Renal pelvis (tissue), 4 donors: ENCODE data around the gene AKNAD1. TPM values are rescaled to one million over a fixed set of nuclear protein-coding genes. Genes with fewer than 3 reads are reported as not detected.

Source experiments
- DNase-seq: peaks from one replicate; pipeline ENCODE4 v3.0.0-alpha.2; 2013
- polyA plus RNA-seq, 3 donors: library from polyadenylated mRNA; unstranded; fragments of 120-200 nt; gene quantifications; one replicate each; pipeline ENCODE4 v1.2.1, GENCODE V29; 2013; ENCODE audit not compliant: insufficient read length in 3 of 3

AKNAD1 gene
- polyA plus RNA-seq, 3 donors: not detected

DNA sequence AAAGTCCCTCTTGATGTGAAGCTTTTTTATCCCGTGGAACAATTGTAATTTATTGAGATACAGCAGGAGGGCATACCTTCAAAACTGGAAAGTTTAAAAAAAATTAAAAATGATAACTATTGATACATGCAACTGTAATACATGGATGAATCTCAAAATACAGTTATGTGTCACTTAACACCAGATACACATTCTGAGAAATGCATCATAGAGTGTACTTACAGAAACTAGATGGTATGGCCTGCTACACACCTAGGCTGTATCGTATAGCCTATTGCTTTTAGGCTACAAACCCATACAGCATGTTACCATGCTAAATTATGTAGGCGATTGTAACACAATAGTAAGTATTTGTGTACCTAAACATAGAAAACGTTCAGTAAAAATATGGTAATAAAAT is 7.1 kb upstream of the AKNAD1 start:
- DNase-seq: no peak

DNA sequence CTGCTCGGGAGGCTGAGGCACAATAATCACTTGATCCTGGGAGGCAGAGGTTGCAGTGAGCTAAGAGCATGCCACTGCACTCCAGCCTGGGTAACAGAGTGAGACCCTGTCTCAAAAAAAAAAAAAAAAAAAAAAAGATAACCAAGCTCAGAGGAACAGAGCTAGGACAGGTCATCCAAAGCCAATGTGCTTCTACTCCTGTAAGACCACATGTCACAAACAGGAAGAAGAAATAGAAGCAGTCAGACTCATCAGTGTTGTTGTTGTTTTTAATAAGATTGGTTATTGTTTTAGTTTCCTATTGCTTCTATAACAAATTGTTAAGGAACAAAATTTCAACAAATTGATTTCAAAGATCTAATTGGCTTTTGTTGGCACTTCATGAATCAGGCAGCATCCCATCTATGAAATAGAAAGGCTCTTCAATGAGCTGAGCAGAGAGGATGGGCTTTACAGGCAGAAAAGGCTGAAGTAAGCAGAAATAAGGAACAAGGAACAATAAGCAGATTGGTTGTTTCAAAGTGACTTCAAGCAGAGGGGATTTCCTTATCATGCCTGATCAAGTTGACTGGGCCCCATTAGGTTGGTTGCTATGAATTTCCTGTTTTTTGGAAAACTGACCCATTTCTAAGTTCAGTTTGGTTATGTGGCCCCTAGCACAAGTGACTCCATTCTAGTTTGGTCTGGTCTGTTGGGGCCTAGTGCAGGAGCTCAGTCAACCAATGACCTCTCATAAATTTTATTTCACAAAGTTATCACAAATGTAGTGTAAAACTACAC is 6.0 kb upstream of the AKNAD1 start:
- DNase-seq: no peak

DNA sequence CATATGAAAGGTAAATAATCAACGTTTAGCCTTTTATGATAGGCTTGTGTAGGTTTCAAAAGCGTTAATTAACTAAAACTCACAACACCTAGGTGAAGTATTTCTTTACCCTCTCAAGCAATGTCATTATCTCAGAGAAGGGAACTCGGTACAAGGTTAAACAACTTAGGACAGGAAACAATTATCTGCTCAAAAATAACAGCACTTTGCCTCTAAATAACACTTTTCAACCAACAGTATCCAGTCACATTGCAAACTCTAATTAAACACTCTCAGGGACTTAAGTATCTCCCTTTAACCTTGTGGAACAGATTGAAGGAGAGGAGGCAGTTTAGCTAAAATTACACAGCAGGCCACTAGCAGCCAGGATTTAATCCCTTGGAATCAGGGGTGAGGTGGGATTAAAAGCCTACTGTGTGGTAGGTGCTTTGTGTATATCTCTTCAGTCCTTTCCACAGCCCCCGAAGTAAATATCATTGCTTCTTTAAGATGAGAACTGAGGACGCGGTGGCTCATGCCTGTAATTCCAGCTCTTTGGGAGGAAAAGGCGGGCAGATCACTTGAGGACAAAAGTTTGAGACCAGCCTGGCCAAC is 5.2 kb upstream of the AKNAD1 start:
- no peak for DNase-seq

DNA sequence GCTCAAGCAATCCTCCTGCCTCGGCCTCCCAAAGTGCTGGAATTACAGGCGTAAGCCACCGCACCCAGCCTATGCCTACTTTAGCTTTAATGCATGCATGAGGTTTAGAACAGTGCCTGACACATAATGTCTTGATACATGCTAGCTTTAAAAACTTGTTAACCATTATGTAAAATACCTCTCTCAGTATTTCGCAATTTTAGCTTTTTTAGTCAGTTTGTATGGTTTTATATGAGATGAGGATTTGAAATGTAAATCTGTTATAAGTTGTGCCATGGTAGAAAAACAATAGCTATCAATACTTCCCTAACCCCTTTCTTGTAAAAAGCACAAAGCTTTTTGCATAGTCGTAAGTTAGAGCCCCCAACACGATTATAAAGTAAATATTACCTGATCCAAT is 4.7 kb upstream of the AKNAD1 start:
- DNase-seq: no peak

DNA sequence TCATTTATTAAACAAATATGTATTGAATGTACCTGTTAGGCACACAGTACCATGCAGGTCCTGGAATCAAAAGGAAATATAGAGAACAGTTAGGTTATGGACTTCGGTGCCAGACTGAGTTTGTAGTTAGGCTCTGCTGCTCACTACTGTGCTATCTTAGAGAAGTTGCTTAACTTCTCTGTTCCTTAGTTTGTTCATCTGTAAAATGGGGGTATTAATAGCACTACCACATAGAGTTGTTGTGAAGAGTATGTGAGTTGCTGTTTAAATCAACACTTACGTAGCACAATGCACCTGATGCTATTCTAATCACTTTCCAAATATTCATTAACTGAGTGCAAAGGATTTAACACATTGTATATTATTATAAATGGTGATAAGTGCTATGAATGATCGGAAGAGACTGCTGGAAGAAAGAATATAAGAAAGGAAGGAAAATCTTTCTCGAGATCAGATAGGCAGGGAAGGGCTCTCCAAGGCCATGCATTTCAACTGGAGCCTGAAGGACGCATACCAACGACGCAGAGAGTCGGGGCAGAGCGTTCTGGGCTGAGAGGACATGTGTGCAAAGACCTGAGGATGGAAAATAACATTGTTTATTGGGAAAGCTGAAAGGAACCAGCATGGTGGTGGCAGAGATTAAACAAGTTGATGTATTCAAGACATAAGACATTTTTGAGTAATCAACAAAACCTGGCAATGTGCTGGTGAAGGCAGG is 3.5 kb upstream of the AKNAD1 start:
- DNase-seq: no peak

DNA sequence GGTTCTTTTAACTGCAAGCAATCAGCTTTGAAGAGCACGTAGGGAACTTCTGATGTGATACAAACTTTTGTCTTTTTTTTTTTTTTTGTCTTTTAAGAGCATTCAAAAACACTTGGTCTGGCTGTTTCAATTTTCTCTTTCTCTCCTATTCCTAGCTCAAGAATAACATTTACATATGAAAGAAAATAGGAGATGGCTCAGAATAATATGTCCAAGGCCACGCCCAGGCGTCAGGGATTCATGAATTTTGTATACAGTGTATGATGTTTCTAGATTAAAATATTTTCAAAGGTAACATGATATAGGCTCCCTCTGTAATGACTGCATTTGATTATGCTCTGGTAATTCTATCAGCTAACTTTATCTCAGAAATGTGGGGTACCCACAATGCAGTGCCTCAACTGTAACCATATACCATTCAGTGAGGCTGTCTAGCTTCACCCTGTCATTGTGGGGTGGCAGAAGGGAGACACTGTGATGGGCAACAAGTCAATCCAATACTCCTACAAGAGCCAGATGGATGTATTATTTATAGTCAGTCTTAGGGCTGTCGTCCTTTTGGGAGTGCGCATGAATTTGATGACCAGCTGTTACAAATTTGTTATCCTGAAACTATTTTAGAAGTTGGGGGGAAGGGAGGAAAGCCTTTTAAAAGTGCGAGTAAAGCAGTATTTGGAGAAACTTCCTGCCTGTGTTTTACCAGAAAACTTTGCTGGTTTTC is 1.5 kb upstream of the AKNAD1 start:
- no peak for DNase-seq

DNA sequence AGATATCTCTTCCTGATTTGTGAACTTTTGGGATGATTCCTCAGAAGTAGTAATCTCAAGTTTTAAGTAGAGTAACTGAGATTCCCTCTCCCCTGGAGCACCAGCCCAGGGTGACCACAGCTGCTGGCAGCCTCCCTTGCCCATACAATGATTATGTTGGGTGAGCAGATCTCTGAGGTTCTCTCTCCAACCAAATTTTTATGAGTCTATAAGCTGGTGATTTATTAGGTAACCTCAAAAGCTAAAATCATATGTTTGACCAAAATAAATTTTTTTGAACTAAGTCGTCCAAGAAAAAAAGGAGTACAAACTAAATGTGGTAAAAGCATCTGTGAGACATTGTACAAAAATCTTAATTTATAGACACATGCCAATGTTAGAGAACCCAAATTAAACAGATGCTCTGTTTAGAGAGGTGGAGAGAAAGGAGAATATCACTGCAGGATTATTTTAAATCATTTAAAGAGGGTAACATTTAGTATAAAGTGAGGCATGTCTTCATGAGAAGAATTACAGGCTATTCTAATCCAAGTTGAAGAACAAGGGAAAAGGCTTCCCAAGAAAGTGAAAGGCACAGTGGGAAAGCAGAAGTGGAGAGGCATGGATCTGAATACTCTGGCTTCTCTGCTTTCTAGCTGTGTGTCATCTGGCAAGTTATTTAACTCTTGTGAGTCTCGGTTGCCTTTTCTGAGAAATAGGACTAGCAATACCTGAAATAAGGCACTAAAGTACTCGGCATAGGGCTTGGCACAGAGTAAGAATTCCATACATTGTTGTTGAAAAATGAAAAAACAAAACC is 2.5 kb downstream of the AKNAD1 start:
- DNase-seq: no peak

DNA sequence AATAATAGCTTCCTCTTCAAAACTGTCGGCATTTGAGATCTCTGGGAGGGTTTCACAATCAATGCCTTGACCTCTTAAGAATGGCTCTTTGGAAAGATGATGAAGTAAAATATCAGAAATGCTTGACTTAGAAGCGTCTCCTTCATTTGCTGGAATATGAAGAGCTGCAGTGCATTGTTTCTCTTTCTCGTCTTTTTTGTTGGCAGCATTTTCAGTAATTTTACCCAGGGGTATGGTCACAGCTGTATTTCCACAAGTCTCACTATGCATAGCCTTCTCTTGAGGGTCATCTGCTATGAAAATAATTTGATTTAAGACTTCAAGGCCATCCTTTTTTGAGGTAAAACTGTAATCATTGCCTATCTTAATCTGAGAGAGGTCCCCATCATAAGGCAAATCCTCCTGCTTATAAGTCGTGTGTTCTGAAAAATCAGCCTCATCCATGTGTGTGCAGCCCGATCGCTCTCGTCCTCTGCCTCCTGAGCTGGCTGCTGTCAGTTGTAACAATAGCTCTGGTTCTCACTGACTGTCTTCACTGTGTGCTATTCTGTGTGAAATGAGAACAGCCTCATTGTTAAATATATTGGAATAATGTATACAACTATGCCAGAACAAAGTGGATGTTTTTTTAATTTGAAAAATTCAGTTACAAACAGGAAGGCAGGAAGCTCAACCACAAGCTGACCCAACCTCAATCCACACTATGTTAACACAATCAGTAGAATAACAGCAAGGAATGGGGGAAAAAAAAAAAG is 4.5 kb downstream of the AKNAD1 start:
- DNase-seq: no peak

DNA sequence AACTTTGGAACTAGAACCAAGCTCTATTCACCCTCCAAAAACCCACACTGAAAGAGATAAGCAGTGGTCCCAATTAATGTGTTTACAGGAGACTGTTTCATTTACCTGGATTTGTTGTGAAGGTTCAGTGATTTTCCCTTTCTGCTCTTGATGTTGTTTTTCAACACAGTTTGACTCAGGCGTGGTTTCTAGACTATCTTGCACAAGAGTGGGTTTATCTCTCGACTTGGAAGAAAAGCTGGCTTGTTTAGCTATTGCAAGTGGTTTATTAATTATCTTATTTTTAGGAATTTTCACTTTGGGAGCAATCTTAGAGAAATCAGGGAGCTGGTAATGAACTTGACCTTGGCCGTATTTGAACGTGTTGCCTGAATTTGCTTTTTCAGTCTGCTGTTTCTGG is 5.3 kb downstream of the AKNAD1 start:
- DNase-seq: no peak

DNA sequence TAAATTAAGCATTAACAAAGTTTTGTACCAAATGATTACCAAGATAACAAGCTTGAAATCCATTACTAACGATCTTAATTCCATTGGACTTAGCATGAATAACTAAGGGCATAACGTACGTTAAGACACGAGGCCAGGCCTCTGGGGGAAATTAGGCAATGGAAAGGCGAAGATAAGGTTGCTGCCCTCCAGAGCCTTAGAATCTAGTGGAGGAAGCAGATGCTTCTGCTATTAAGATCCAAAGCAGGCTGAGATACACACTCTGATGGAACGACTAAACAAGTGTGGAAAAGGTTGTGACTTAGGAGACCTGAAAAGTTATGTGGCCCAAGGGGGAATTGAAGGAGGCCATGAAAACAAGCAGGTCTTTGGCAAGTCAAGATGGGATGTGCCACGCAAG is 6.0 kb downstream of the AKNAD1 start:
- DNase-seq: no peak

DNA sequence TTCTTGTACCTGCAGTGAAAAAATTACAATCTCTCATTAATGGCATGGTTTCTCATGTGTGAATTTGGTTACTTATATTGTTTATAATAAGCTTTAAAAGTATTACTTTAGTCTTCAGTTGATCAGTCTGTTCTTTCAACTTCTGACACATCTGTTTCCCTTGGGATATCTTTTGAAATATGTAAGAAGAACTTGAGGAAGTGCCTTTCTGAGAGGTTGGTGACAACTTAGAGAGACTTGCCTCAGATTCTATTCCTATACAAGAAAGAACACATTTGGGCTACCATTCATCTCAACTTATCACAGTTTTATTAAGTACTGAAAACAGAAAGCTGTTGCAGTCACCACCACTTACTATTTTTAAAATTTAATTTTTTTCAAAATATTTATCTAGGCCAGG is 8.1 kb downstream of the AKNAD1 start:
- DNase-seq: no peak

DNA sequence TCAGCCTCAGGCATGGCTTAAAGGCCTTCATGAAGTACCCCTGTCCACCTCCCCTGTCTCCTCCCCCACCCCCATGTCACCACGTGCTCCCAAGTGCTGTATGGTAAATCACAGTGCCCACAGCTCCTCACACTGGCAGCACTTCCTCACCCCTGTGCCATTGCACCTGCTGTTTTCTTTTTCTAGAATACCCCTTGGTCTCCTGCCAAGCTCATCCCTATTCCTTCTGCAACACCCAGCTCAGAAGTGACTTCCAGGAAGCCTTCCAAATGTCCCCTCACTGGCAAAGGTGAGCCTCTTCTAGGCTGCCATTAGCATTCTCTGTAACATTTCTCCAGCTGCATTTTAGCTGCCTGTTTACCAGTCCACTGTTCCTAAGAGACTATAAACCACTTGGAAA is 9.4 kb downstream of the AKNAD1 start:
- DNase-seq: no peak

DNA sequence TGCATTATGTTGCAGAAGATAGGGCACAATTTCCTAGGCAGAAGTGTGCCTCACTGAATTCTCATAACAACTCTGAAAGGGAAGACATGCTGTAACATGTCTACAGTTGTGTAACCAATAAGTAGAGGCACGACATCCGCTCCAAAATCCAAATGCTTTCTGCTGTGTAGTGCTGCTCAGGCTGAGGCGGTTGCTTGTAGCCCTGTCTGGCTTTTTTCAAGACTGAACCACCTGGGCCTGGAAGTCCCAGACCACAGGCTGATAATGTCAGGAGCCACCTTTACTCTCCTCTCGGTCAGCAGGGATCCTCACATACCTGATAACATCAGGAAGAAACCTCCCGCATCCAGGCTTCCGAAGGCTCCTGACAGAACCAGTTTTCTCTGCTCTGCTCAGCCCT is 10.9 kb downstream of the AKNAD1 start:
- no peak for DNase-seq

DNA sequence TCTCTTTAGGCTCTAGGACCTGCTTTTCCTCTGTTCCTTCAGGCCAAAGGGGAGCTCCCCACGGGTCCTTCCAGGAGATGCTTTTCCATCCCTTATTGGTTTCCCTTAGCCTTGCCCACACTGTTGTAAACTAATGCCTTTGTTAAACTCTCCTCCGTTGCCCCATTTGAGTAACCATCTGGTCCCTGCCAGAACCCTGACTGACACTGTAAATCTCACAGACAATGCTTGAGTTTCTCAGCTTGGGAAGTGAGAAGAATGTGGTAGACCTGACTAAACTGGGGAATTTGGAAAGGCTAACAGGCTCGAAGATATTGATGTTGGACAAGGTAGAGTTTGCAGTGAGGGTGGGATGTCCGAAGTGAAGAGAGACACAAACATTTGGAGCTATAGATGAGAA is 11.4 kb downstream of the AKNAD1 start:
- DNase-seq: no peak

DNA sequence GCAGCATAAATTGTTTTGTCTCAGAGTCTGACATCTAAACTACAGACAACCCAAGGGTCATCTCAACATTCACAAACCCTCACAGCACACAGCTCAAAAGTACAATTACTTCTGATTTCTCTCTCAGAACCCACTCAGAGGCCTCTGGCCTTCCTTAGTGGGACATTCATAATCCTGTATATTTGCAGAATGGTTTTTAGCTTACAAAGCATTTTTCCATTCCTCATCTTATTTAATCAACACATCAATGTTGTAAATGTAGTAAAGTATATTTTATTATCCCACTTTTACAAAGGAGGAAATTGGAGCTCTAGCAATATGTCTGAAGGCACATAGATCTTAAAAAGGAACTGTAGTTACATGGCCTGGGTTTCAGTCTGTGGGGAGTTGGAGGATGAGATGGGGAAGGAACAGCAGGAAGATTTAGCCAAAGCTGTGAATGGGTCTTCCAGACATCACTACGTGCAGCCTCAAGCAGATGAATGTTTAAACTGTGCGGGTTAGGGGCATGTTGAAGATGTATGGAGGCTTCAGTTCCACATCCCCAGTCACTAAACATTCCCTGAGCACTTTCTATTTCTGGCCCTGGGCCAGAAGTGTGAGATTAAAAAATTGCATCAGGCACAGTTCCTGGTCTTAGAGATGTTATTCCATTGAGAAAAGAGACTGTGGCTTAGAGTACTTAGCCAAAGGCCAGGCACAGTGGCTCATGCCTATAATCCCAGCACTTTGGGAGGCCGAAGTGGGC is 13.3 kb downstream of the AKNAD1 start:
- DNase-seq: no peak

DNA sequence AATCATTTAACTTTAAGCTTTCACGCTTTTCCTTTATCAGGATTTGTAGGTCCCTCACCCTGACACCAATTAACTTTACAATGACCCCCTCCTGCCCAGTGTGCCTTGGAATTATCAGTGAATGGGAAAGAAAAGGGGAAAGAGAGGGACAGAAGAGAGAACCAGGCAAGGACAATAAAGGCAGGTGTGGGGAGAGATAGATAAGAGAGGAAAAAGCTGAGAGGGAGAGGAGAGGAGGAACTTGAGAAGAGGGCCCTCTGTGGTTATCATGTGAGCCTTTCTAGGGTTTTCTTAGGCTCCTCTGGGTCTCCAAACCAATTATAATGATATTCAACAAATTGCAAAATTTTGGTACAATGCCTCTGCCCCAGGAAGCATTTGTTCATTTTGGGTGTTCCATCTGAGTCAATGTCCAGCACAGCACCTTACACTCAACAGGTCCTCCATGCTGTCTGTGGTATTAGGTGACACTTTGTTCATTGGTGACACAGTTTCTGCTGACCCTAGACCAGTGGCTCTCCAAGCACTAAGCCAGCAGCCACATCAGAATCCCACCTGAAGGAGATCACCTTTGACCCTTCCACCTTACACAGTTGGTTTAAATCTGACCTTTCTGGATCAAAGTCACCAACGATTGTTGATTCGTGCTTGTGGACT is 14.2 kb downstream of the AKNAD1 start:
- DNase-seq: no peak

DNA sequence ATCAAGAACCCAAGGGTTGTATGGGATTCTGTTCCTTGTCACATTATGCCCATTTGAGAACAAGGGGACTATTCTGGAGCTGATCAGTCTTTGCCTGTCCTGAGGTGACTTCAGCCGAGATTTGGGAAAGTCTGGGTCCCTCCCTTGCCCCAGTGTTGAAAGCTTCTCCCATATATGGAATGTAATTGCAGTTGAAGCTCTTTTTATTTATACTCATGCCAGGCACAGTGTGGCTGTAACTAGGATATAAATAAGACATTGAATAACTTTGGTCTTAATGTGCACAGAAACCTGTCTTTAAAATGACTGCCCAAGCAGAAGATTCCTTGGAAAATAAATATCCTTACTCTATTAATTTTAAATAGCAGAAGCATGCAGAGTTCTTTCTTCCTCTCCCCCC is 15.2 kb downstream of the AKNAD1 start:
- DNase-seq: no peak

DNA sequence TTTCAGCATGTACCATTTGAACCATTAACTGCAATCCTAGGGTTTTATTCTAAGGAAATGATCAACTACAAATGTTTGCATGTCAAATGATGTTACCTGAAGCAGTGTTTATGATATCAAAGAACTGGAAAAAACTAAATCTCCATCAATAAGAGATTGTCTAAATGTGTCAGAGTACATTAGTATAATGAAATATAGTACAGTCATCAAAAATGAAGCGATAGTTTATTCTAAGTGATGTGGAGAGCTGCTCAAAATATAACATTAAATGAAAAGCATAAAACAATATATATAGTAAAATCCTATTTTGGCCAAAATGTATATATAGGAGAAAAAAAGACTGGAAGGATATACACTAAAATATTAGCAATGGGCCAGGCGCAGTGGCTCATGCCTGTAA is 24.0 kb downstream of the AKNAD1 start:
- no peak for DNase-seq

DNA sequence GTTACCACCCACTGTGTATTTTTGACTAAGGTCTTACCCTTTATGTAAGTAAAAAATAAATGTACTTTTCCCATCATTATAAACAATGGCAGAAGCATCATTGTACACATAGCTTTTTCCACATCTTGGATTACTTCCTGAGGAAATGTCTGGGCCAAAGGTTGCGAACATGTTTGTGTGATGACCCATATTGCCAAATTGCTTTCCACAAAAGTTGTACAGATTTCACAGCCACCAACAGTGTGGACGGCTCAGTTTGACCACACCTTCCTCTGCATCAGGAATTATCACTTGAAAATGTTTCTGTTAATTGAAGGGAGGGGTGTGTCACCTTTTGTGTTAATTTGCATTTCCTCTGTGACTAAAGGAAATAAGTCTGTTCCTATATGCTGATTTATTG is 25.7 kb downstream of the AKNAD1 start:
- DNase-seq: no peak
